PC-3 (cell line): ENCODE data around the gene LMBR1L. TPM values are rescaled to one million over a fixed set of nuclear protein-coding genes. Genes with fewer than 3 reads are reported as not detected.

ENCODE experiments used
- ATAC-seq: fragments of 200-7000 bp; cut with Tn5 transposase; 2 replicates; pipeline ENCODE4 v1.9.1; 2020; ENCODE audit warnings: mild to moderate bottlenecking, moderate library complexity
- BruUV-seq: library from RNA; stranded (reverse); fragments of 400-500 nt; replicated peaks from 2 replicates; lab custom pipeline; 2021; lab: Mats Ljungman, UMichigan
- CTCF ChIA-PET: fragments of 300-600 bp; sonication (Branson Sonifier 250); formaldehyde crosslinking; loops from one replicate; lab custom pipeline; 2022; ENCODE audit warnings: antibody characterized with exemption; lab: Charles Lee
- POLR2A ChIA-PET: fragments of 300-600 bp; sonication (Branson Sonifier 250); formaldehyde crosslinking; loops from one replicate; lab custom pipeline; 2022; ENCODE audit warnings: antibody characterized with exemption; ENCODE audit not compliant: unreplicated experiment; lab: Charles Lee
- DNase-seq: peaks from one replicate; pipeline ENCODE4 v3.0.0-alpha.2; 2015
- H2AFZ ChIP-seq: fragments of 300-600 bp; sonication (generic); 2 replicates; pipeline ENCODE4 v1.6.0; 2016; ENCODE audit warnings: antibody characterized with exemption, low read length
- H3F3A ChIP-seq: fragments of 300-600 bp; sonication (generic); one replicate; pipeline ENCODE4 v1.6.0; 2017; ENCODE audit warnings: antibody characterized with exemption, low read length, control low read depth, mild to moderate bottlenecking; ENCODE audit not compliant: unreplicated experiment
- H3K27ac ChIP-seq: fragments of 300-600 bp; sonication (generic); 2 replicates; pipeline ENCODE4 v1.5.1; 2016; ENCODE audit warnings: mild to moderate bottlenecking, low read length
- H3K27me3 ChIP-seq: fragments of 300-600 bp; sonication (generic); 2 replicates; pipeline ENCODE4 v1.6.1; 2016; ENCODE audit warnings: low read length, mixed read lengths
- H3K36me3 ChIP-seq: fragments of 300-600 bp; sonication (generic); 2 replicates; pipeline ENCODE4 v1.6.1; 2016; ENCODE audit warnings: low read depth, mixed run types, low read length, mixed read lengths
- H3K4me1 ChIP-seq: fragments of 300-600 bp; sonication (generic); 2 replicates; pipeline ENCODE4 v1.5.1; 2016; ENCODE audit warnings: low read length; ENCODE audit not compliant: insufficient read depth
- H3K4me2 ChIP-seq: fragments of 300-600 bp; sonication (generic); 2 replicates; pipeline ENCODE4 v1.6.0; 2016; ENCODE audit warnings: low read length
- H3K4me3 ChIP-seq: fragments of 300-600 bp; sonication (generic); 2 replicates; pipeline ENCODE4 v1.5.1; 2016; ENCODE audit warnings: mild to moderate bottlenecking, low read length, mixed read lengths
- H3K79me2 ChIP-seq: fragments of 300-600 bp; sonication (generic); 2 replicates; pipeline ENCODE4 v1.6.1; 2017; ENCODE audit warnings: low read length, mixed read lengths
- H3K9ac ChIP-seq: fragments of 300-600 bp; sonication (generic); 2 replicates; pipeline ENCODE4 v1.6.0; 2016; ENCODE audit warnings: mild to moderate bottlenecking, low read length
- H3K9me2 ChIP-seq: fragments of 300-600 bp; sonication (generic); replicated peaks from 2 replicates; pipeline ENCODE4 v1.6.1; 2016; ENCODE audit warnings: mixed run types, low read length, mixed read lengths
- H3K9me3 ChIP-seq: fragments of 300-600 bp; sonication (generic); 2 replicates; pipeline ENCODE4 v1.6.1; 2016; ENCODE audit warnings: low read length, mixed read lengths
- H4K20me1 ChIP-seq: fragments of 300-600 bp; sonication (generic); 2 replicates; pipeline ENCODE4 v1.6.1; 2016; ENCODE audit warnings: low read length, mixed read lengths
- CTCF ChIP-seq: fragments of 300-600 bp; sonication (generic); conservative IDR thresholded peaks from 2 replicates; pipeline ENCODE4 v1.5.1; 2017; ENCODE audit warnings: antibody characterized with exemption, low read depth, mild to moderate bottlenecking, low read length
- EZH2 ChIP-seq: fragments of 300-600 bp; sonication (generic); IDR thresholded peaks from one replicate; pipeline ENCODE4 v1.6.1; 2017; ENCODE audit warnings: antibody characterized with exemption, mild to moderate bottlenecking, low read length; ENCODE audit not compliant: unreplicated experiment
- EZH2phosphoT487 ChIP-seq: fragments of 300-600 bp; sonication (generic); IDR thresholded peaks from 2 replicates; pipeline ENCODE4 v1.6.1; 2018; ENCODE audit warnings: mild to moderate bottlenecking, antibody characterized with exemption, low read length, borderline replicate concordance
- intact Hi-C: fragments of 100-400 bp; cut with micrococcal nuclease; formaldehyde crosslinking; loops from 2 replicates; pipeline ENCODE4 v1.9.0; 2023
- total RNA-seq: library from RNA; depleted of rRNA; stranded (reverse); fragments of >200 nt; gene quantifications from 2 replicates; pipeline ENCODE4 v1.2.3, GENCODE V29; 2014

LMBR1L gene
- total RNA-seq, 1 experiment from 2014 or later, result 17.1 TPM

GRCh38 chr12:49144384-49144783 lies 33.7 kb upstream of the LMBR1L start:
- DNase-seq, result no peak
- no peak overlapping the region for H3K4me3 ChIP-seq
- no peaks in the 10 kb centered on the region for H3K9me2 ChIP-seq
- no peaks in the 10 kb centered on the region for H3F3A ChIP-seq
- H3K4me2 ChIP-seq, result no peak overlapping the region
- H3K79me2 ChIP-seq, result no peaks in the 10 kb centered on the region
- no peak for TF ChIP-seq EZH2
- no peak for TF ChIP-seq CTCF
- no peak for TF ChIP-seq EZH2phosphoT487
- intact Hi-C loops, result no loop called here
- no peak for ATAC-seq
- no peaks in the 10 kb centered on the region for H3K9me3 ChIP-seq
- no TSS peak for BruUV-seq
- ChIA-PET POLR2A (no interaction called here), CTCF (no interaction called here)
- H4K20me1 ChIP-seq, result no peaks in the 10 kb centered on the region
- H3K9ac ChIP-seq, result no peak overlapping the region
- H3K4me1 ChIP-seq, result no peaks in the 10 kb centered on the region
- H3K27ac ChIP-seq, result no peak overlapping the region
- H3K27me3 ChIP-seq, result no peaks in the 10 kb centered on the region
- no peaks in the 10 kb centered on the region for H3K36me3 ChIP-seq
- no peak overlapping the region for H2AFZ ChIP-seq

GRCh38 chr12:49138999-49139398 lies 28.4 kb upstream of the LMBR1L start:
- no peaks in the 10 kb centered on the region for H3K36me3 ChIP-seq
- intact Hi-C loops, result no loop called here
- H3K27me3 ChIP-seq, result no peaks in the 10 kb centered on the region
- H3K9ac ChIP-seq, result no peak overlapping the region
- no peaks in the 10 kb centered on the region for H4K20me1 ChIP-seq
- H3K4me3 ChIP-seq, result no peak overlapping the region
- no peak overlapping the region for H3K27ac ChIP-seq
- no peak for ATAC-seq
- no peak for DNase-seq
- TF ChIP-seq EZH2 (no peak), CTCF (no peak)
- ChIA-PET CTCF (no interaction called here), POLR2A (no interaction called here)
- BruUV-seq, result no TSS peak
- no peaks in the 10 kb centered on the region for H3K4me1 ChIP-seq
- no peaks in the 10 kb centered on the region for H3K79me2 ChIP-seq
- H3K9me2 ChIP-seq, result no peaks in the 10 kb centered on the region
- no peaks in the 10 kb centered on the region for H3K9me3 ChIP-seq
- no peak overlapping the region for H3K4me2 ChIP-seq
- no peak overlapping the region for H2AFZ ChIP-seq
- no peaks in the 10 kb centered on the region for H3F3A ChIP-seq

GRCh38 chr12:49138587-49138986 lies 27.9 kb upstream of the LMBR1L start:
- no TSS peak for BruUV-seq

More at GRCh38 chr12:49138587-49138986, 27.9 kb upstream of the LMBR1L start:
- Histone ChIP-seq H3K36me3 (no peaks in the 10 kb centered on the region), H3K4me1 (no peaks in the 10 kb centered on the region), H3K4me2 (no peak overlapping the region), H3K27ac (no peak overlapping the region), H3K9me3 (no peaks in the 10 kb centered on the region), H4K20me1 (no peaks in the 10 kb centered on the region), H3F3A (no peaks in the 10 kb centered on the region), H3K9ac (no peak overlapping the region), H3K4me3 (no peak overlapping the region), H3K79me2 (peaks cover 3% of the 10 kb centered on the region; the same call in 1 of the 2 replicates), H3K27me3 (no peaks in the 10 kb centered on the region), H3K9me2 (no peaks in the 10 kb centered on the region), H2AFZ (no peak overlapping the region)
- POLR2A ChIA-PET, result no interaction called here
- TF ChIP-seq EZH2phosphoT487 (no peak), EZH2 (no peak), CTCF (no peak)
- CTCF ChIA-PET, result no interaction called here
- intact Hi-C loops, result no loop called here
- DNase-seq, result no peak
- ATAC-seq, result no peak
